ENCODE results near the gene PKN1.

The PKN1 gene

DNA sequence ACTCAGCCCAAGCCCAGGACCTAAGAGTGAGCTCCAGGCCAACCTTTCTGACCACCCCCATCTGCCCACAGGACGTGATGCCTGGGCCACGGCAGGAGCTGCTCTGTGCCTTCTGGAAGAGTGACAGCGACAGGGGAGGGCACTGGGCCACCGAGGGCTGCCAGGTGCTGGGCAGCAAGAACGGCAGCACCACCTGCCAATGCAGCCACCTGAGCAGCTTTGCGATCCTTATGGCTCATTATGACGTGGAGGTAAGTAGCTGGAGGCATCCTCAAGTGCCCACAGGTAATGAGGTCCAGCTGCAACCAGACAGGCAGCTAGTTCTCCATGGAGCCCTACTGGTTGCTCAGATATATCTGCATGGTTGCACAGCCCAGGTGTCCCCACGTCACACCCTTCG lies 28.8 kb upstream of the PKN1 start:
- TF ChIP-seq, protein P1, sequence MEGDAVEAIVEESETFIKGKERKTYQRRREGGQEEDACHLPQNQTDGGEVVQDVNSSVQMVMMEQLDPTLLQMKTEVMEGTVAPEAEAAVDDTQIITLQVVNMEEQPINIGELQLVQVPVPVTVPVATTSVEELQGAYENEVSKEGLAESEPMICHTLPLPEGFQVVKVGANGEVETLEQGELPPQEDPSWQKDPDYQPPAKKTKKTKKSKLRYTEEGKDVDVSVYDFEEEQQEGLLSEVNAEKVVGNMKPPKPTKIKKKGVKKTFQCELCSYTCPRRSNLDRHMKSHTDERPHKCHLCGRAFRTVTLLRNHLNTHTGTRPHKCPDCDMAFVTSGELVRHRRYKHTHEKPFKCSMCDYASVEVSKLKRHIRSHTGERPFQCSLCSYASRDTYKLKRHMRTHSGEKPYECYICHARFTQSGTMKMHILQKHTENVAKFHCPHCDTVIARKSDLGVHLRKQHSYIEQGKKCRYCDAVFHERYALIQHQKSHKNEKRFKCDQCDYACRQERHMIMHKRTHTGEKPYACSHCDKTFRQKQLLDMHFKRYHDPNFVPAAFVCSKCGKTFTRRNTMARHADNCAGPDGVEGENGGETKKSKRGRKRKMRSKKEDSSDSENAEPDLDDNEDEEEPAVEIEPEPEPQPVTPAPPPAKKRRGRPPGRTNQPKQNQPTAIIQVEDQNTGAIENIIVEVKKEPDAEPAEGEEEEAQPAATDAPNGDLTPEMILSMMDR (IDR thresholded peaks at IDR 0.05; ENCODE audit: low read depth, low read length), result no peak

DNA sequence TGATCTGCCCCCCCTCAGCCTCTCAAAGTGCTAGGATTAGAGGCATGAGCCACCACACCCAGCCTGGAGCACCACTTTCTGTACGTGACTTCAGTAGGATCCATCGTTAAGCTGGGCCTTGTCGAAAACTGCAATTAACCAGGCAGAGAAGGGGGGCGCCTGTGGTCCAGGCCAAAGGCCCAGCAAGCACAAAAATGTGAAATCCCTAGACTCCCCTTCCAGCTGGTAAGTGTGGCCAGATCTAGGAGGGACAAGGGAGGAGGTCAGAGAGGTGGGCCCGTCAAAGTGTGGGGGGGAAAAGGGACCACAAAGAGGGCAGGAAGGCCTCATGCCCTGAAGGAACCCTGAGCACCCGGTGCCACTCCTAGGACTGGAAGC lies 27.7 kb upstream of the PKN1 start:
- TF ChIP-seq, protein P1 (IDR thresholded peaks at IDR 0.05; ENCODE audit: low read depth, low read length), result no peak
- no peak overlapping the region for H3K4me3 ChIP-seq (ENCODE audit: low read depth, low read length)

More for the DNA sequence above, 28.8 kb upstream of the PKN1 start:
- no peak overlapping the region for H3K4me3 ChIP-seq (ENCODE audit: low read depth, low read length)

DNA sequence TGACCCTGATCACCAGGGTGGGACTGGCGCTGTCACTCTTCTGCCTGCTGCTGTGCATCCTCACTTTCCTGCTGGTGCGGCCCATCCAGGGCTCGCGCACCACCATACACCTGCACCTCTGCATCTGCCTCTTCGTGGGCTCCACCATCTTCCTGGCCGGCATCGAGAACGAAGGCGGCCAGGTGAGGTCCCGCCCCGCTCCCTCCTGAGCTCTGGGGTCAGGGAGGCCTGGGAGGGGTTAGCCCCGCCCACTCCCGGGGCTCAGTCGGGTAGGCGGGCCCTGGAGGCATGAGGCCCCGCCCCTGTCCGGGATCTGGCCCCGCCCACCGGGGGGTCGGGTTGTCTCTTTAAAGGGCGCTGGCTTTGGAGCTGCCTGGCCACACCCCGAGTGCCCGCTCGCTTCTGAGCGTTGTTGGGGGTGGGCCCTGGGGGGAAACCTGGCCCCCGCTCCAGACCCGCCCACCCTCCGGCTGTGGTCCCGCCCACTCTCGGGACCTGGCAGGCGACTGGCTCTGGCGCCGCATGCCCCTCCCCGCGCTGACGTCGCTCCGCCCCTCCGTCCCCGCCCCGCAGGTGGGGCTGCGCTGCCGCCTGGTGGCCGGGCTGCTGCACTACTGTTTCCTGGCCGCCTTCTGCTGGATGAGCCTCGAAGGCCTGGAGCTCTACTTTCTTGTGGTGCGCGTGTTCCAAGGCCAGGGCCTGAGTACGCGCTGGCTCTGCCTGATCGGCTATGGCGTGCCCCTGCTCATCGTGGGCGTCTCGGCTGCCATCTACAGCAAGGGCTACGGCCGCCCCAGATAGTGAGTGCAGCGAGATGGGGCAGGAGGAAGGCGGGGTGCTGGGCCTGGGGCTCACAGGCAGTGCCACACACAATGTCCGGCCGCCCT lies 27.1 kb upstream of the PKN1 start:
- H3K4me3 ChIP-seq (ENCODE audit: low read depth, low read length), result no peak overlapping the region
- TF ChIP-seq, protein P1 (IDR thresholded peaks at IDR 0.05; ENCODE audit: low read depth, low read length), result peak; percentile 32; the same call in 1 of the 2 replicates

DNA sequence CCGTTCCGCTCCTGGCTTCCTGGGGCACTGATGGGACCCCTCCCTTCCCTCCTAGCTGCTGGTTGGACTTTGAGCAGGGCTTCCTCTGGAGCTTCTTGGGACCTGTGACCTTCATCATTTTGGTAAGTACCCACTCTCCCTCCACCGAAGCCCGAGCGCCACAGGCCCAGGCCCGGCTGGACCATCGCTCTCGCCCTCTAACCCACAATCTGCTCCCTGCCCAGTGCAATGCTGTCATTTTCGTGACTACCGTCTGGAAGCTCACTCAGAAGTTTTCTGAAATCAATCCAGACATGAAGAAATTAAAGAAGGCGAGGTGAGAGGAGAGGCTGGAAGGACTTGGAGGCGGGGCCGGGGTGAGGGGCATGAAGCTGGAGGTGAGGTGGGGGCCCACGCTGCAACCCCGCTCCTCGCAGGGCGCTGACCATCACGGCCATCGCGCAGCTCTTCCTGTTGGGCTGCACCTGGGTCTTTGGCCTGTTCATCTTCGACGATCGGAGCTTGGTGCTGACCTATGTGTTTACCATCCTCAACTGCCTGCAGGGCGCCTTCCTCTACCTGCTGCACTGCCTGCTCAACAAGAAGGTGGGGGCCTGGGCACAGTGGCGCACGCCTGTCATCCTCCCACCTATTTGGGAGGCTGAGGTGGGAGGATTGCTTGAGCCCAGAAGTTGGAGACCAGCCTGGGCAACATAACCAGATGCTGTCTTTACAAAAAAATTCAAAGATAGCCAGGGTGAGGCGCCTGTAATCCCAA lies 26.3 kb upstream of the PKN1 start:
- TF ChIP-seq, protein P1 (IDR thresholded peaks at IDR 0.05; ENCODE audit: low read depth, low read length), result no peak
- H3K4me3 ChIP-seq (ENCODE audit: low read depth, low read length), result no peak overlapping the region

DNA sequence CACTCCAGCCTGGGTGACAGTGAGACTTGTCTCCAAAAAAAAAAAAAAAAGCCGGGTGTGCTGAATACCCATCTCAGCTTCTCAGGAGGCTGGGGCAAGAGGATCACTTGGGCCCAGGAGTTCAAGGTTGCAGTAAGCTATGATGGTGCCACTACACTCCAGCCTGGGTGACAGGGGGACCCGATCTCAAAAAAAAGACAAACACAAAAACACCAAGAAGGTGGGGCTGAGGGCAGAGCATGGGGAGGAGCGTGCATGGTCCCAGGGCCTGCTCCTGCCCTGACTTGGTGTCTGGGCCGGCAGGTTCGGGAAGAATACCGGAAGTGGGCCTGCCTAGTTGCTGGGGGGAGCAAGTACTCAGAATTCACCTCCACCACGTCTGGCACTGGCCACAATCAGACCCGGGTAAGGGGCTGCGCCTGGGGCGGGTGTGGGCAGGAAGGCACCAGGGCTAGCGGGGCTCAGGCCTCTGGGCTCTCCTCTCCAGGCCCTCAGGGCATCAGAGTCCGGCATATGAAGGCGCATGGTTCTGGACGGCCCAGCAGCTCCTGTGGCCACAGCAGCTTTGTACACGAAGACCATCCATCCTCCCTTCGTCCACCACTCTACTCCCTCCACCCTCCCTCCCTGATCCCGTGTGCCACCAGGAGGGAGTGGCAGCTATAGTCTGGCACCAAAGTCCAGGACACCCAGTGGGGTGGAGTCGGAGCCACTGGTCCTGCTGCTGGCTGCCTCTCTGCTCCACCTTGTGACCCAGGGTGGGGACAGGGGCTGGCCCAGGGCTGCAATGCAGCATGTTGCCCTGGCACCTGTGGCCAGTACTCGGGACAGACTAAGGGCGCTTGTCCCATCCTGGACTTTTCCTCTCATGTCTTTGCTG lies 25.3 kb upstream of the PKN1 start:
- TF ChIP-seq, protein P1 (IDR thresholded peaks at IDR 0.05; ENCODE audit: low read depth, low read length), result no peak
- H3K4me3 ChIP-seq (ENCODE audit: low read depth, low read length), result no peak overlapping the region

DNA sequence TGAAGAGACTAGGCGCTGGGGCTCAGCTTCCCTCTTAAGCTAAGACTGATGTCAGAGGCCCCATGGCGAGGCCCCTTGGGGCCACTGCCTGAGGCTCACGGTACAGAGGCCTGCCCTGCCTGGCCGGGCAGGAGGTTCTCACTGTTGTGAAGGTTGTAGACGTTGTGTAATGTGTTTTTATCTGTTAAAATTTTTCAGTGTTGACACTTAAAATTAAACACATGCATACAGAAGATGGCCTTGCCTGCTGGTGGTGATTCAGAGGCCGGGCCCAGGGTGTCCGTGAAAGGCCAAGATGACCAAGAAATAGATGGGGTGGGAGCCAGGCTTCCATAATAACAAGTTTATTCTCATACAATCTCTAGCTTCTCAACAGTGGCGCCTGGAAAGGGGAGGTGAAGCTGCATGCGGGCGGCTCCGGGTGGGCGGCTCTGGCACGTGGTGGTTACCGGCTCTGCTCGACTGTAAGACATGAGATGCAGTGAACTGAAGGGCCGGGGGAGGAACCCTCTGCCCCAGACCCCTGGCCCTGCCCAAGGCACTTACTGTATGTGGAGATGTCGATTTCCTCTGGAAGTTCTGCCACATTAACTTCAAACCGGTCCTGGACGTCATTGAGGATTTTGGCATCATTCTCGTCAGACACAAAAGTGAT lies 24.5 kb upstream of the PKN1 start:
- TF ChIP-seq, protein P1 (IDR thresholded peaks at IDR 0.05; ENCODE audit: low read depth, low read length), result no peak
- H3K4me3 ChIP-seq (ENCODE audit: low read depth, low read length), result no peak overlapping the region
